Breast epithelium (tissue), 3 donors: ENCODE data around the gene SMIM41.

ENCODE experiments used
- POLR2A ChIP-seq: fragments of 450-650 bp; IDR thresholded peaks from one replicate; pipeline ENCODE4 v1.6.1; 2016; ENCODE audit warnings: antibody characterized with exemption, mild to moderate bottlenecking, moderate library complexity
- POLR2AphosphoS5 ChIP-seq, 3 donors: sonication (generic); formaldehyde crosslinking; IDR thresholded peaks; one replicate each; pipeline ENCODE4 v1.6.1; 2017; ENCODE audit warnings: antibody characterized with exemption in 3 of 3
- TF ChIP-seq, protein P1 (sequence below), 3 donors: fragments of 450-650 bp; IDR thresholded peaks; one replicate each; pipeline ENCODE4 v1.5.1; 2016 to 2017; ENCODE audit warnings: antibody characterized with exemption in 3 of 3, mild to moderate bottlenecking in 3 of 3, moderate library complexity in 3 of 3

DNA sequence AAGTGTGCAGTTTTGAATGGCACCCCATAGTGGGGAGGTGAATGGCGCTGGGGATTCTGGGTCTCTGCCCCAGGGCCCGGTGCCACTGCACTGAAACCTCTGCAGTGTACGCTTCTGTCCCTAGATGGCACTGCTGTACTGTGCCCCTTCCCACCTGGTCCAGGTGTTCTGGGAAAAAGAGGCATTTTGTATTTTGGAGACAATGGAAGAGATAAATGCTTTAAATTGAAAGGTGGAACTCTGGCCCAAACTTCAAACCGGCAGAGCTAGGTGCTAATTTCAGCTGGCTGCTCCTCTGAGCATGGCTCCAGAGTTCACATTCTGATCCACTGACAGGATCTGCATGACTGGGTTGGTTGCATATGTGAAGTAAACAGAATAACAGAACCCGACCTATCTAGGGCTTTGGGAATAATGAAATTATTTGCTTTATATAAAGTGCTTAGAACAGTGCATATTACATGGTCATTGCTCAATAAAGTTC, 60.1 kb downstream of the SMIM41 start:
- TF ChIP-seq POLR2AphosphoS5 (IDR thresholded peaks at IDR 0.05) (no peak), POLR2A (no peak)
- TF ChIP-seq, protein P1, sequence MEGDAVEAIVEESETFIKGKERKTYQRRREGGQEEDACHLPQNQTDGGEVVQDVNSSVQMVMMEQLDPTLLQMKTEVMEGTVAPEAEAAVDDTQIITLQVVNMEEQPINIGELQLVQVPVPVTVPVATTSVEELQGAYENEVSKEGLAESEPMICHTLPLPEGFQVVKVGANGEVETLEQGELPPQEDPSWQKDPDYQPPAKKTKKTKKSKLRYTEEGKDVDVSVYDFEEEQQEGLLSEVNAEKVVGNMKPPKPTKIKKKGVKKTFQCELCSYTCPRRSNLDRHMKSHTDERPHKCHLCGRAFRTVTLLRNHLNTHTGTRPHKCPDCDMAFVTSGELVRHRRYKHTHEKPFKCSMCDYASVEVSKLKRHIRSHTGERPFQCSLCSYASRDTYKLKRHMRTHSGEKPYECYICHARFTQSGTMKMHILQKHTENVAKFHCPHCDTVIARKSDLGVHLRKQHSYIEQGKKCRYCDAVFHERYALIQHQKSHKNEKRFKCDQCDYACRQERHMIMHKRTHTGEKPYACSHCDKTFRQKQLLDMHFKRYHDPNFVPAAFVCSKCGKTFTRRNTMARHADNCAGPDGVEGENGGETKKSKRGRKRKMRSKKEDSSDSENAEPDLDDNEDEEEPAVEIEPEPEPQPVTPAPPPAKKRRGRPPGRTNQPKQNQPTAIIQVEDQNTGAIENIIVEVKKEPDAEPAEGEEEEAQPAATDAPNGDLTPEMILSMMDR (IDR thresholded peaks at IDR 0.05) = peak in 2 of 3 donors; percentile 68 to 90
